ENCODE data around the gene VTCN1.

Gene VTCN1

DNA sequence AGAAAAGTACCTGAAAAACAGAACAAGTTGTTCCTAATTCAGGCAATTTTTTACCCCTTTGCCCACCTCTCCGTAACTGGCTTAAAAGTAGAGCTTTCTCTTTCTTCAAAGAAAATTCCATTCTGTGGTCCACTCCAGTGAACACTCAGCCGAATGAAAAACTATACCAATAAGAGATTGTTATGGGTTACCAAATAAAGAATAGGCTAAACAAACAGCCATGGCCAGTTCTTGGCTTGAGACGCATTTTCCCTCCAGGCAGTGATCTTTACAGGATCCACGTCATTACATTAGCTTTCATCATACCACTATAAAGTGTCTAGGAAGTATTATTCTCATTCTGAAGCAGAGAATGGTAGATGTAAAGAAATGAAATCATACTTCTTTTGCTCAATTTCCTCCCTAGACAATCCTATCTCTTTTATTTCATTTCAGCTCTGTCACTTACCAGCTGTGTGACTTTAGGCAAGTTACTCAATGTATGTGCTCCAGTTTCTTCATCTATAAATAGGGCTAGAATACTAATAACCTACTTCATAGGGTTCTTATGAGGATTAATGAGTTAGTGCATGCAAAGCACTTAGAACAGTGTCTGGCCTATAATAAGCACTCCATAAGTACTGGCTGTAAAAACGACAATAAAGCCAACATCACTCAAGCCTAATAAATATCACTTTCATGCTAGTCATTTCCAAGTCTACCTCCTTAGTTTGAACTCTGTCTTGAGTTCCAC is 62.7 kb downstream of the VTCN1 start:
- POLR2A ChIA-PET = interaction anchor here (0.7 kb wide), 1 partner anchor 34 kb away, joined by 4 read pairs; no protein-coding TSS in a partner anchor
- Histone ChIP-seq H3K36me3 (ENCODE audit: control insufficient read depth in 2 of 2, insufficient read depth in 1 of 2, low read length in 2 of 2) (no peaks in the 10 kb centered on the region), H3K4me1 (ENCODE audit: control insufficient read depth, insufficient read depth, low read length) (peaks cover 10% of the 10 kb centered on the region), H3K9me3 (ENCODE audit: control insufficient read depth, insufficient read depth, low read depth, low read length) (no peaks in the 10 kb centered on the region), H3K4me3 (ENCODE audit: low read depth, low read length) (no peak overlapping the region), H3K27ac (ENCODE audit: extremely low read depth, low read depth, low read length) (peak overlapping the region; percentile 24)
- CTCF ChIA-PET = interaction anchor here (0.6 to 4.7 kb wide), 4 partner anchors 12 to 1342 kb away, joined by 3 to 18 read pairs (median 4); no protein-coding TSS in a partner anchor
- TF ChIP-seq ZFP3 (tag by site-specific recombination; IDR thresholded peaks at IDR 0.05; ENCODE audit: low read depth) (no peak), ZNF121 (tag by site-specific recombination; IDR thresholded peaks at IDR 0.05) (no peak), TRIM28 (IDR thresholded peaks at IDR 0.05; ENCODE audit: borderline replicate concordance, low read length) (no peak), ZNF24 (tag by site-specific recombination; IDR thresholded peaks at IDR 0.05) (peak; percentile 72), ZNF366 (tag by site-specific recombination; conservative IDR thresholded peaks at IDR 0.05) (peak; percentile 41; the same call in 1 of the 2 replicates), OSR2 (tag by site-specific recombination; IDR thresholded peaks at IDR 0.05) (peak; percentile 90), ZBTB1 (tag by site-specific recombination; IDR thresholded peaks at IDR 0.05) (no peak), ZNF248 (tag by site-specific recombination; IDR thresholded peaks at IDR 0.05) (no peak), FEZF1 (tag by site-specific recombination; IDR thresholded peaks at IDR 0.05) (peak; percentile 99), ZNF292 (tag by site-specific recombination; IDR thresholded peaks at IDR 0.05; ENCODE audit: borderline replicate concordance, low read depth) (no peak), SP3 (tag by site-specific recombination; IDR thresholded peaks at IDR 0.05) (0 out of 2 replicates have a peak, but pooled peaks have one; percentile 13), HOXA7 (CRISPR knock-in tag; IDR thresholded peaks at IDR 0.05; ENCODE audit: borderline replicate concordance) (no peak), ZNF792 (tag by site-specific recombination; IDR thresholded peaks at IDR 0.05) (no peak), KLF8 (tag by site-specific recombination; IDR thresholded peaks at IDR 0.05) (peak; percentile 13; the same call in 1 of the 2 replicates), ZNF544 (tag by site-specific recombination; IDR thresholded peaks at IDR 0.05) (no peak), REPIN1 (tag by site-specific recombination; IDR thresholded peaks at IDR 0.05; ENCODE audit: low read depth) (no peak), ZNF112 (tag by site-specific recombination; IDR thresholded peaks at IDR 0.05) (no peak), ZNF221 (tag by site-specific recombination; IDR thresholded peaks at IDR 0.05; ENCODE audit: borderline replicate concordance) (no peak), ZNF837 (tag by site-specific recombination; IDR thresholded peaks at IDR 0.05) (no peak), ZNF239 (tag by site-specific recombination; IDR thresholded peaks at IDR 0.05) (no peak), BCL11A (tag by site-specific recombination; IDR thresholded peaks at IDR 0.05; ENCODE audit: low read depth) (peak; percentile 17; the same call in 1 of the 2 replicates), ZBTB48 (tag by site-specific recombination; IDR thresholded peaks at IDR 0.05) (no peak), ZNF133 (tag by site-specific recombination; IDR thresholded peaks at IDR 0.05) (no peak), ZNF157 (tag by site-specific recombination; IDR thresholded peaks at IDR 0.05) (no peak), ZNF48 (tag by site-specific recombination; IDR thresholded peaks at IDR 0.05) (no peak), MYNN (tag by site-specific recombination; IDR thresholded peaks at IDR 0.05; ENCODE audit: borderline replicate concordance) (no peak), ZNF274 (IDR thresholded peaks at IDR 0.05; ENCODE audit: low read length) (no peak), ZNF274 (tag by site-specific recombination; IDR thresholded peaks at IDR 0.05; ENCODE audit: borderline replicate concordance) (no peak), ZIC2 (tag by site-specific recombination; IDR thresholded peaks at IDR 0.05) (no peak), ZNF37A (tag by site-specific recombination; IDR thresholded peaks at IDR 0.05) (no peak), ZNF302 (tag by site-specific recombination; IDR thresholded peaks at IDR 0.05; ENCODE audit: low read depth) (no peak), ZNF169 (tag by site-specific recombination; IDR thresholded peaks at IDR 0.05) (no peak), ZSCAN16 (tag by site-specific recombination; IDR thresholded peaks at IDR 0.05) (peak; percentile 69)
- TF ChIP-seq, protein P1, sequence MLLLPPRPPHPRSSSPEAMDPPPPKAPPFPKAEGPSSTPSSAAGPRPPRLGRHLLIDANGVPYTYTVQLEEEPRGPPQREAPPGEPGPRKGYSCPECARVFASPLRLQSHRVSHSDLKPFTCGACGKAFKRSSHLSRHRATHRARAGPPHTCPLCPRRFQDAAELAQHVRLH (tag by site-specific recombination; IDR thresholded peaks at IDR 0.05) = peak; percentile 71; the same call in 1 of the 2 replicates
- TF ChIP-seq, protein P2, sequence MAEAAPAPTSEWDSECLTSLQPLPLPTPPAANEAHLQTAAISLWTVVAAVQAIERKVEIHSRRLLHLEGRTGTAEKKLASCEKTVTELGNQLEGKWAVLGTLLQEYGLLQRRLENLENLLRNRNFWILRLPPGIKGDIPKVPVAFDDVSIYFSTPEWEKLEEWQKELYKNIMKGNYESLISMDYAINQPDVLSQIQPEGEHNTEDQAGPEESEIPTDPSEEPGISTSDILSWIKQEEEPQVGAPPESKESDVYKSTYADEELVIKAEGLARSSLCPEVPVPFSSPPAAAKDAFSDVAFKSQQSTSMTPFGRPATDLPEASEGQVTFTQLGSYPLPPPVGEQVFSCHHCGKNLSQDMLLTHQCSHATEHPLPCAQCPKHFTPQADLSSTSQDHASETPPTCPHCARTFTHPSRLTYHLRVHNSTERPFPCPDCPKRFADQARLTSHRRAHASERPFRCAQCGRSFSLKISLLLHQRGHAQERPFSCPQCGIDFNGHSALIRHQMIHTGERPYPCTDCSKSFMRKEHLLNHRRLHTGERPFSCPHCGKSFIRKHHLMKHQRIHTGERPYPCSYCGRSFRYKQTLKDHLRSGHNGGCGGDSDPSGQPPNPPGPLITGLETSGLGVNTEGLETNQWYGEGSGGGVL (tag by site-specific recombination; IDR thresholded peaks at IDR 0.05) = no peak
- TF ChIP-seq, protein P3, sequence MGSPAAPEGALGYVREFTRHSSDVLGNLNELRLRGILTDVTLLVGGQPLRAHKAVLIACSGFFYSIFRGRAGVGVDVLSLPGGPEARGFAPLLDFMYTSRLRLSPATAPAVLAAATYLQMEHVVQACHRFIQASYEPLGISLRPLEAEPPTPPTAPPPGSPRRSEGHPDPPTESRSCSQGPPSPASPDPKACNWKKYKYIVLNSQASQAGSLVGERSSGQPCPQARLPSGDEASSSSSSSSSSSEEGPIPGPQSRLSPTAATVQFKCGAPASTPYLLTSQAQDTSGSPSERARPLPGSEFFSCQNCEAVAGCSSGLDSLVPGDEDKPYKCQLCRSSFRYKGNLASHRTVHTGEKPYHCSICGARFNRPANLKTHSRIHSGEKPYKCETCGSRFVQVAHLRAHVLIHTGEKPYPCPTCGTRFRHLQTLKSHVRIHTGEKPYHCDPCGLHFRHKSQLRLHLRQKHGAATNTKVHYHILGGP (tag by site-specific recombination; IDR thresholded peaks at IDR 0.05) = peak; percentile 19; the same call in 1 of the 2 replicates
- TF ChIP-seq, protein P4, sequence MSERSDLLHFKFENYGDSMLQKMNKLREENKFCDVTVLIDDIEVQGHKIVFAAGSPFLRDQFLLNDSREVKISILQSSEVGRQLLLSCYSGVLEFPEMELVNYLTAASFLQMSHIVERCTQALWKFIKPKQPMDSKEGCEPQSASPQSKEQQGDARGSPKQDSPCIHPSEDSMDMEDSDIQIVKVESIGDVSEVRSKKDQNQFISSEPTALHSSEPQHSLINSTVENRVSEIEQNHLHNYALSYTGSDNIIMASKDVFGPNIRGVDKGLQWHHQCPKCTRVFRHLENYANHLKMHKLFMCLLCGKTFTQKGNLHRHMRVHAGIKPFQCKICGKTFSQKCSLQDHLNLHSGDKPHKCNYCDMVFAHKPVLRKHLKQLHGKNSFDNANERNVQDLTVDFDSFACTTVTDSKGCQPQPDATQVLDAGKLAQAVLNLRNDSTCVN (tag by site-specific recombination; optimal IDR thresholded peaks at IDR 0.05) = no peak
